ENCODE results near the gene DYNLT2B.

DNA sequence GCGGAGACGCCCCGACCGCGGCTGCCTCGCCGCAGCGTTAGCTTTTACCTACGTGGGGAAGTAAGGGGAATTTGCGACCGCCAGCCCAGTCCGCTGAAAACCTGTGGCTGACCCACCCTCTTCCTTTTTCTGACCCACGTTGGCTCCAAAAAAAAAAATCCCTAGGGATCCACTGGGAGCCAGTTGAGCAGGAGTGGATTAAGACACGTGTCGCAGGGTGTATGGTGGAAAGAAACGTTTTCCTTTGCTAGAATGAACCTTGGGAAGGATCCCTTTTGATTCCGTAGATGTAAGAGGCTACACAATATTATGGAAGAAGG, 29.9 kb downstream of the DYNLT2B start:
- TF ChIP-seq, protein P1, sequence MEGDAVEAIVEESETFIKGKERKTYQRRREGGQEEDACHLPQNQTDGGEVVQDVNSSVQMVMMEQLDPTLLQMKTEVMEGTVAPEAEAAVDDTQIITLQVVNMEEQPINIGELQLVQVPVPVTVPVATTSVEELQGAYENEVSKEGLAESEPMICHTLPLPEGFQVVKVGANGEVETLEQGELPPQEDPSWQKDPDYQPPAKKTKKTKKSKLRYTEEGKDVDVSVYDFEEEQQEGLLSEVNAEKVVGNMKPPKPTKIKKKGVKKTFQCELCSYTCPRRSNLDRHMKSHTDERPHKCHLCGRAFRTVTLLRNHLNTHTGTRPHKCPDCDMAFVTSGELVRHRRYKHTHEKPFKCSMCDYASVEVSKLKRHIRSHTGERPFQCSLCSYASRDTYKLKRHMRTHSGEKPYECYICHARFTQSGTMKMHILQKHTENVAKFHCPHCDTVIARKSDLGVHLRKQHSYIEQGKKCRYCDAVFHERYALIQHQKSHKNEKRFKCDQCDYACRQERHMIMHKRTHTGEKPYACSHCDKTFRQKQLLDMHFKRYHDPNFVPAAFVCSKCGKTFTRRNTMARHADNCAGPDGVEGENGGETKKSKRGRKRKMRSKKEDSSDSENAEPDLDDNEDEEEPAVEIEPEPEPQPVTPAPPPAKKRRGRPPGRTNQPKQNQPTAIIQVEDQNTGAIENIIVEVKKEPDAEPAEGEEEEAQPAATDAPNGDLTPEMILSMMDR (IDR thresholded peaks at IDR 0.05; ENCODE audit: extremely low read depth in 1 of 2, insufficient read depth in 1 of 2, low read depth in 1 of 2, low read length in 2 of 2), result no peak
- TF ChIP-seq POLR2A (IDR thresholded peaks at IDR 0.05; ENCODE audit: low read depth, low read length) (no peak), MYC (IDR thresholded peaks at IDR 0.05; ENCODE audit: low read depth, low read length) (no peak), EZH2 (IDR thresholded peaks at IDR 0.05; ENCODE audit: borderline replicate concordance, low read depth, low read length, severe bottlenecking) (no peak), POLR2AphosphoS5 (IDR thresholded peaks at IDR 0.05; ENCODE audit: insufficient read depth, low read depth, low read length) (no peak), JUN (IDR thresholded peaks at IDR 0.05; ENCODE audit: borderline replicate concordance, insufficient read depth, insufficient read length, low read depth) (no peak), FOS (IDR thresholded peaks at IDR 0.05; ENCODE audit: borderline replicate concordance, insufficient read depth, low read length) (no peak)
- TF ChIP-seq, protein P2, sequence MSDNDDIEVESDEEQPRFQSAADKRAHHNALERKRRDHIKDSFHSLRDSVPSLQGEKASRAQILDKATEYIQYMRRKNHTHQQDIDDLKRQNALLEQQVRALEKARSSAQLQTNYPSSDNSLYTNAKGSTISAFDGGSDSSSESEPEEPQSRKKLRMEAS (IDR thresholded peaks at IDR 0.05; ENCODE audit: insufficient read depth, insufficient read length), result no peak
